Activated CD4-positive, alpha-beta T cell treated with anti-CD3 and anti-CD28 coated beads, Interleukin-2, Interleukin-4, amounts not matched to agents 100 ng/mL and 50 ng/mL, durations not matched to agents 16 hours and 8 hours (primary cell): ENCODE data around the gene SRM.
"Not testable (repeated sequence)": the region's sequence is repeated elsewhere in the genome, so short reads cannot be mapped to it uniquely, and the experiment has no call there.

ENCODE experiments used
- DNase-seq: peaks from one replicate; pipeline ENCODE4 v3.0.0-alpha.2; 2020; ENCODE audit warnings: low spot score

Gene SRM

GRCh38 chr1:11044849-11045427 is 14.9 kb downstream of the SRM start:
- no peak for DNase-seq

GRCh38 chr1:11044086-11044848 is 15.6 kb downstream of the SRM start:
- DNase-seq = no peak

- no peak for DNase-seq
Measured at GRCh38 chr1:11042995-11043874, 16.6 kb downstream of the SRM start.

- DNase-seq = no peak
Measured at GRCh38 chr1:11042065-11042464, 17.8 kb downstream of the SRM start.

GRCh38 chr1:11041048-11041447 is 18.8 kb downstream of the SRM start:
- DNase-seq = no peak

GRCh38 chr1:11040105-11040429 is 19.8 kb downstream of the SRM start:
- not testable (repeated sequence) for DNase-seq

GRCh38 chr1:11039351-11040104 is 20.3 kb downstream of the SRM start:
- no peak for DNase-seq

- peak; percentile 89 for DNase-seq
Measured at GRCh38 chr1:11037740-11038182, 22.1 kb downstream of the SRM start.

GRCh38 chr1:11037019-11037739 is 22.6 kb downstream of the SRM start:
- DNase-seq = not testable (repeated sequence)

- DNase-seq = no peak
Measured at GRCh38 chr1:11031624-11032262, 28.1 kb downstream of the SRM start.

- no peak for DNase-seq
Measured at GRCh38 chr1:11030865-11031264, 29.0 kb downstream of the SRM start.

- no peak for DNase-seq
Measured at GRCh38 chr1:11028018-11028417, 31.8 kb downstream of the SRM start.

GRCh38 chr1:11027316-11027715 is 32.5 kb downstream of the SRM start:
- no peak for DNase-seq

- no peak for DNase-seq
Measured at GRCh38 chr1:11026903-11027302, 32.9 kb downstream of the SRM start.

GRCh38 chr1:11026052-11026451 is 33.8 kb downstream of the SRM start:
- DNase-seq = no peak

- no peak for DNase-seq
Measured at GRCh38 chr1:11025618-11026017, 34.2 kb downstream of the SRM start.

- no peak for DNase-seq
Measured at GRCh38 chr1:11024874-11025203, 35.0 kb downstream of the SRM start.

GRCh38 chr1:11024154-11024873 is 35.5 kb downstream of the SRM start:
- no peak for DNase-seq

GRCh38 chr1:11023201-11023600 is 36.6 kb downstream of the SRM start:
- DNase-seq = no peak

GRCh38 chr1:11019971-11020370 is 39.8 kb downstream of the SRM start:
- no peak for DNase-seq
